ENCODE results near the gene CSAD.
"Not testable (repeated sequence)": the region's sequence is repeated elsewhere in the genome, so short reads cannot be mapped to it uniquely, and the experiment has no call there.

Gene CSAD

GRCh38 chr12:53178803-53179202 lies 1.9 kb downstream of the CSAD start:
- DNase-seq: not testable (repeated sequence)

- DNase-seq: not testable (repeated sequence)
Observed at GRCh38 chr12:53177447-53177846, 3.3 kb downstream of the CSAD start.

- no peak for DNase-seq
Observed at GRCh38 chr12:53176750-53177149, 4.0 kb downstream of the CSAD start.

GRCh38 chr12:53174881-53175491 lies 5.7 kb downstream of the CSAD start:
- peak; percentile 29 for DNase-seq

- no peak for DNase-seq
Observed at GRCh38 chr12:53173085-53173715, 7.5 kb downstream of the CSAD start.

GRCh38 chr12:53172352-53172751 lies 8.4 kb downstream of the CSAD start:
- DNase-seq: no peak

- no peak for DNase-seq
Observed at GRCh38 chr12:53171725-53172329, 8.9 kb downstream of the CSAD start.

GRCh38 chr12:53170876-53171724 lies 9.6 kb downstream of the CSAD start:
- no peak for DNase-seq

GRCh38 chr12:53170215-53170614 lies 10.5 kb downstream of the CSAD start:
- DNase-seq: no peak

- DNase-seq: no peak
Observed at GRCh38 chr12:53169644-53170043, 11.1 kb downstream of the CSAD start.

- no peak for DNase-seq
Observed at GRCh38 chr12:53166837-53167236, 13.9 kb downstream of the CSAD start.

- not testable (repeated sequence) for DNase-seq
Observed at GRCh38 chr12:53163008-53163407, 17.7 kb downstream of the CSAD start.

- DNase-seq: no peak
Observed at GRCh38 chr12:53161119-53161911, 19.4 kb downstream of the CSAD start.

- DNase-seq: no peak
Observed at GRCh38 chr12:53160673-53161072, 20.1 kb downstream of the CSAD start.

- DNase-seq: no peak
Observed at GRCh38 chr12:53160000-53160399, 20.7 kb downstream of the CSAD start.

- DNase-seq: peak; percentile 91
Observed at GRCh38 chr12:53159195-53159839, 21.4 kb downstream of the CSAD start.

- no peak for DNase-seq
Observed at GRCh38 chr12:53152390-53152789, 28.3 kb downstream of the CSAD start.

GRCh38 chr12:53151039-53151438 lies 29.7 kb downstream of the CSAD start:
- DNase-seq: no peak

- DNase-seq: no peak
Observed at GRCh38 chr12:53147653-53148052, 33.1 kb downstream of the CSAD start.

GRCh38 chr12:53147181-53147580 lies 33.5 kb downstream of the CSAD start:
- DNase-seq: no peak

GRCh38 chr12:53145383-53146260 lies 35.1 kb downstream of the CSAD start:
- no peak for DNase-seq

All from CD4-positive, alpha-beta T cell treated with Interleukin-12 subunit alpha and Interleukin-12 subunit beta, for 1 hour (primary cell).